Limb (tissue), 2 donors: ENCODE results near the gene PTPRE.
"Not testable (repeated sequence)": the region's sequence is repeated elsewhere in the genome, so short reads cannot be mapped to it uniquely, and the experiment has no call there.

Source experiments
- DNase-seq, 2 donors: peaks; one replicate each; pipeline ENCODE4 v3.0.0-alpha.2; 2016; ENCODE audit errors: extremely low spot score in 2 of 2

PTPRE gene

GRCh38 chr10:128087884-128088709 is 181.2 kb downstream of the PTPRE start:
- no peak for DNase-seq

GRCh38 chr10:128091636-128092210 is 184.8 kb downstream of the PTPRE start:
- DNase-seq, result no peak

GRCh38 chr10:128092454-128092853 is 185.6 kb downstream of the PTPRE start:
- no peak for DNase-seq

- not testable (repeated sequence) for DNase-seq
Observed at GRCh38 chr10:128094596-128094995, 187.7 kb downstream of the PTPRE start.

- no peak for DNase-seq
Observed at GRCh38 chr10:128095027-128095752, 188.3 kb downstream of the PTPRE start.

- DNase-seq, result no peak
Observed at GRCh38 chr10:128095753-128096469, 189.0 kb downstream of the PTPRE start.

GRCh38 chr10:128096486-128097199 is 189.7 kb downstream of the PTPRE start:
- peak in 1 of 2 donors; percentile 13 for DNase-seq

GRCh38 chr10:128097783-128098182 is 190.9 kb downstream of the PTPRE start:
- DNase-seq, result no peak

GRCh38 chr10:128098631-128099030 is 191.7 kb downstream of the PTPRE start:
- no peak for DNase-seq

GRCh38 chr10:128099901-128100300 is 193.0 kb downstream of the PTPRE start:
- no peak for DNase-seq

- no peak for DNase-seq
Observed at GRCh38 chr10:128101901-128102300, 195.0 kb downstream of the PTPRE start.

- DNase-seq, result no peak
Observed at GRCh38 chr10:128102480-128103228, 195.8 kb downstream of the PTPRE start.

GRCh38 chr10:128103229-128103714 is 196.4 kb downstream of the PTPRE start:
- DNase-seq, result no peak

GRCh38 chr10:128105383-128105782 is 198.5 kb downstream of the PTPRE start:
- DNase-seq, result no peak

GRCh38 chr10:128109707-128110106 is 202.8 kb downstream of the PTPRE start:
- DNase-seq, result no peak

GRCh38 chr10:128110339-128110738 is 203.4 kb downstream of the PTPRE start:
- no peak for DNase-seq

- no peak for DNase-seq
Observed at GRCh38 chr10:128111696-128112095, 204.8 kb downstream of the PTPRE start.

GRCh38 chr10:128113026-128113425 is 206.1 kb downstream of the PTPRE start:
- no peak for DNase-seq

- DNase-seq, result no peak
Observed at GRCh38 chr10:128114901-128115300, 208.0 kb downstream of the PTPRE start.

- DNase-seq, result no peak
Observed at GRCh38 chr10:128115356-128115755, 208.5 kb downstream of the PTPRE start.
